PC-3 (cell line): ENCODE results near the gene PTGES3. TPM values are rescaled to one million over a fixed set of nuclear protein-coding genes. Genes with fewer than 3 reads are reported as not detected.
A peak's percentile ranks its signal among the peaks of the same experiment; 100 is the strongest.

Source experiments
- ATAC-seq: fragments of 200-7000 bp; cut with Tn5 transposase; 2 replicates; pipeline ENCODE4 v1.9.1; 2020; ENCODE audit warnings: mild to moderate bottlenecking, moderate library complexity
- BruUV-seq: library from RNA; stranded (reverse); fragments of 400-500 nt; replicated peaks from 2 replicates; lab custom pipeline; 2021; lab: Mats Ljungman, UMichigan
- CTCF ChIA-PET: fragments of 300-600 bp; sonication (Branson Sonifier 250); formaldehyde crosslinking; loops from one replicate; lab custom pipeline; 2022; ENCODE audit warnings: antibody characterized with exemption; lab: Charles Lee
- POLR2A ChIA-PET: fragments of 300-600 bp; sonication (Branson Sonifier 250); formaldehyde crosslinking; loops from one replicate; lab custom pipeline; 2022; ENCODE audit warnings: antibody characterized with exemption; ENCODE audit not compliant: unreplicated experiment; lab: Charles Lee
- DNase-seq: peaks from one replicate; pipeline ENCODE4 v3.0.0-alpha.2; 2015
- H2AFZ ChIP-seq: fragments of 300-600 bp; sonication (generic); 2 replicates; pipeline ENCODE4 v1.6.0; 2016; ENCODE audit warnings: antibody characterized with exemption, low read length
- H3F3A ChIP-seq: fragments of 300-600 bp; sonication (generic); one replicate; pipeline ENCODE4 v1.6.0; 2017; ENCODE audit warnings: antibody characterized with exemption, low read length, control low read depth, mild to moderate bottlenecking; ENCODE audit not compliant: unreplicated experiment
- H3K27ac ChIP-seq: fragments of 300-600 bp; sonication (generic); 2 replicates; pipeline ENCODE4 v1.5.1; 2016; ENCODE audit warnings: mild to moderate bottlenecking, low read length
- H3K27me3 ChIP-seq: fragments of 300-600 bp; sonication (generic); 2 replicates; pipeline ENCODE4 v1.6.1; 2016; ENCODE audit warnings: low read length, mixed read lengths
- H3K36me3 ChIP-seq: fragments of 300-600 bp; sonication (generic); 2 replicates; pipeline ENCODE4 v1.6.1; 2016; ENCODE audit warnings: low read depth, mixed run types, low read length, mixed read lengths
- H3K4me1 ChIP-seq: fragments of 300-600 bp; sonication (generic); 2 replicates; pipeline ENCODE4 v1.5.1; 2016; ENCODE audit warnings: low read length; ENCODE audit not compliant: insufficient read depth
- H3K4me2 ChIP-seq: fragments of 300-600 bp; sonication (generic); 2 replicates; pipeline ENCODE4 v1.6.0; 2016; ENCODE audit warnings: low read length
- H3K4me3 ChIP-seq: fragments of 300-600 bp; sonication (generic); 2 replicates; pipeline ENCODE4 v1.5.1; 2016; ENCODE audit warnings: mild to moderate bottlenecking, low read length, mixed read lengths
- H3K79me2 ChIP-seq: fragments of 300-600 bp; sonication (generic); 2 replicates; pipeline ENCODE4 v1.6.1; 2017; ENCODE audit warnings: low read length, mixed read lengths
- H3K9ac ChIP-seq: fragments of 300-600 bp; sonication (generic); 2 replicates; pipeline ENCODE4 v1.6.0; 2016; ENCODE audit warnings: mild to moderate bottlenecking, low read length
- H3K9me2 ChIP-seq: fragments of 300-600 bp; sonication (generic); replicated peaks from 2 replicates; pipeline ENCODE4 v1.6.1; 2016; ENCODE audit warnings: mixed run types, low read length, mixed read lengths
- H3K9me3 ChIP-seq: fragments of 300-600 bp; sonication (generic); 2 replicates; pipeline ENCODE4 v1.6.1; 2016; ENCODE audit warnings: low read length, mixed read lengths
- H4K20me1 ChIP-seq: fragments of 300-600 bp; sonication (generic); 2 replicates; pipeline ENCODE4 v1.6.1; 2016; ENCODE audit warnings: low read length, mixed read lengths
- EZH2 ChIP-seq: fragments of 300-600 bp; sonication (generic); IDR thresholded peaks from one replicate; pipeline ENCODE4 v1.6.1; 2017; ENCODE audit warnings: antibody characterized with exemption, mild to moderate bottlenecking, low read length; ENCODE audit not compliant: unreplicated experiment
- EZH2phosphoT487 ChIP-seq: fragments of 300-600 bp; sonication (generic); IDR thresholded peaks from 2 replicates; pipeline ENCODE4 v1.6.1; 2018; ENCODE audit warnings: mild to moderate bottlenecking, antibody characterized with exemption, low read length, borderline replicate concordance
- intact Hi-C: fragments of 100-400 bp; cut with micrococcal nuclease; formaldehyde crosslinking; loops from 2 replicates; pipeline ENCODE4 v1.9.0; 2023
- total RNA-seq: library from RNA; depleted of rRNA; stranded (reverse); fragments of >200 nt; gene quantifications from 2 replicates; pipeline ENCODE4 v1.2.3, GENCODE V29; 2014
- TF ChIP-seq, protein P1 (sequence below): fragments of 300-600 bp; sonication (generic); conservative IDR thresholded peaks from 2 replicates; pipeline ENCODE4 v1.5.1; 2017; ENCODE audit warnings: antibody characterized with exemption, low read depth, mild to moderate bottlenecking, low read length

Gene PTGES3
- total RNA-seq, 1 experiment from 2014 or later = 165 TPM

GRCh38 chr12:56633468-56634241 is 54.4 kb downstream of the PTGES3 start:
- ChIA-PET CTCF (interaction anchor here (0.6 kb wide), 1 partner anchor 68 kb away, joined by 3 read pairs; no protein-coding TSS in a partner anchor), POLR2A (no interaction called here)
- Histone ChIP-seq H4K20me1 (peaks cover 6% of the 10 kb centered on the region; the same call in 1 of the 2 replicates), H3K9ac (peak overlapping the region; percentile 78), H2AFZ (peak overlapping the region; percentile 65; the same call in 1 of the 2 replicates), H3K4me3 (peak overlapping the region; percentile 90), H3K9me3 (no peaks in the 10 kb centered on the region), H3K27ac (no peak overlapping the region), H3K79me2 (peaks cover 64% of the 10 kb centered on the region), H3K9me2 (no peaks in the 10 kb centered on the region), H3K4me1 (peaks cover 44% of the 10 kb centered on the region), H3K36me3 (peaks cover 11% of the 10 kb centered on the region), H3F3A (peaks cover 12% of the 10 kb centered on the region), H3K4me2 (peak overlapping the region; percentile 100), H3K27me3 (no peaks in the 10 kb centered on the region)
- intact Hi-C loops = no loop called here
- TF ChIP-seq EZH2 = no peak
- TF ChIP-seq, protein P1, sequence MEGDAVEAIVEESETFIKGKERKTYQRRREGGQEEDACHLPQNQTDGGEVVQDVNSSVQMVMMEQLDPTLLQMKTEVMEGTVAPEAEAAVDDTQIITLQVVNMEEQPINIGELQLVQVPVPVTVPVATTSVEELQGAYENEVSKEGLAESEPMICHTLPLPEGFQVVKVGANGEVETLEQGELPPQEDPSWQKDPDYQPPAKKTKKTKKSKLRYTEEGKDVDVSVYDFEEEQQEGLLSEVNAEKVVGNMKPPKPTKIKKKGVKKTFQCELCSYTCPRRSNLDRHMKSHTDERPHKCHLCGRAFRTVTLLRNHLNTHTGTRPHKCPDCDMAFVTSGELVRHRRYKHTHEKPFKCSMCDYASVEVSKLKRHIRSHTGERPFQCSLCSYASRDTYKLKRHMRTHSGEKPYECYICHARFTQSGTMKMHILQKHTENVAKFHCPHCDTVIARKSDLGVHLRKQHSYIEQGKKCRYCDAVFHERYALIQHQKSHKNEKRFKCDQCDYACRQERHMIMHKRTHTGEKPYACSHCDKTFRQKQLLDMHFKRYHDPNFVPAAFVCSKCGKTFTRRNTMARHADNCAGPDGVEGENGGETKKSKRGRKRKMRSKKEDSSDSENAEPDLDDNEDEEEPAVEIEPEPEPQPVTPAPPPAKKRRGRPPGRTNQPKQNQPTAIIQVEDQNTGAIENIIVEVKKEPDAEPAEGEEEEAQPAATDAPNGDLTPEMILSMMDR = no peak
- TF ChIP-seq EZH2phosphoT487 = no peak
- DNase-seq (no peak), ATAC-seq (no peak)
- TSS peak; percentile 2 for BruUV-seq

DNA sequence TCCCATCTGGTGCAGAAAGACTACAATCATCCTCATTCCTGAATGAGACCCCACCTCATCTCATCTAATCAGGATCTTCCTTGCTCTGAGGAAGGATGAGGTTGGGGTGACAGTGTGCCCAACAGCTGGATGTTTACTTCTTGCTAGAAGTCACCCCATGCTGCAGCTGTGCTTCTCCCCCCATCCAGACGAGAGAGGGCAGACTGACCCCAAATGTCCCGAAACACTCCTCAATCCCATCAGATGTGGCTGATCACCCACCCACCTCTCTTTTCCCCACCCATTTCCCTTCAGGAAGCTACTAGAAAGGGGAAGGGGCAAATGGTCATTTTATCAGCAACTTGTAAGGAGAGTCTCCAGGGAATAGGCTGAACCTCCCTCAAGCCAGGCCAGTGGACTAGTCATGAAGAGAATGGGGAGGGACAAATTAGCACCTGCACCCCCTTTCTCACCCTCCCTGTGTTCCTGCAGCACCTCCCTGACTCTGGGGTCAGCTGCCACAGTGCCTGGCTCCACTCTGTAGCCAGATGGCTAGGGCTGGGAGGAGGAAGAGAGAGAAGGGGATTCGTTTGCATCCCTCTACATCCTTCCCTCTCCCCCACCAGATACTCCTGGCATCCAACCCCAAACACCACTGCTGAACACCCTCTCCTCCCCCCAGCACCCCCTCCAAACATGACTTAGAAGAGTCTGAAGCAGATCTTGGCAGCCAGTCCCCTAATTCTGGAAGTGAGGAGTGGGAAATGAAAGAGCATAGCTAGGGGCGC is 55.2 kb downstream of the PTGES3 start:
- H3K27ac ChIP-seq = no peak overlapping the region
- peaks cover 50% of the 10 kb centered on the region for H3K4me1 ChIP-seq
- H3K9ac ChIP-seq = no peak overlapping the region
- H3F3A ChIP-seq = peaks cover 7% of the 10 kb centered on the region
- ChIA-PET POLR2A (no interaction called here), CTCF (interaction anchor here (0.6 kb wide), 2 partner anchors 51 to 67 kb away, joined by 3 to 6 read pairs; no protein-coding TSS in a partner anchor)
- H3K9me2 ChIP-seq = no peaks in the 10 kb centered on the region
- no peak for ATAC-seq
- peaks cover 4% of the 10 kb centered on the region; the same call in 1 of the 2 replicates for H3K36me3 ChIP-seq
- H3K27me3 ChIP-seq = no peaks in the 10 kb centered on the region
- H3K79me2 ChIP-seq = peaks cover 72% of the 10 kb centered on the region
- peak overlapping the region; percentile 100 for H3K4me2 ChIP-seq
- peak overlapping the region; percentile 90 for H3K4me3 ChIP-seq
- BruUV-seq = no TSS peak
- no peak for DNase-seq
- no peaks in the 10 kb centered on the region for H3K9me3 ChIP-seq
- peaks cover 11% of the 10 kb centered on the region; the same call in 1 of the 2 replicates for H4K20me1 ChIP-seq
- intact Hi-C loops = no loop called here
- H2AFZ ChIP-seq = no peak overlapping the region
- TF ChIP-seq EZH2 = no peak
- TF ChIP-seq, protein P1 = no peak
- no peak for TF ChIP-seq EZH2phosphoT487
